SK-N-SH treated with all-trans-retinoic acid at 6 μM for 48 hours (cell line): ENCODE data around the gene ZC2HC1B.

Experiments used
- ATAC-seq: fragments of 200-7000 bp; cut with Tn5 transposase; 3 replicates; pipeline ENCODE4 v1.9.1; 2020; ENCODE audit warnings: mild to moderate bottlenecking, moderate library complexity
- ARNTL ChIP-seq: fragments of 450-650 bp; formaldehyde crosslinking; IDR thresholded peaks from 2 replicates; pipeline ENCODE4 v1.5.0; 2020; ENCODE audit warnings: low read depth, mild to moderate bottlenecking, moderate library complexity, borderline replicate concordance
- BACH2 ChIP-seq: fragments of 250-450 bp; sonication (Bioruptor Pico); IDR thresholded peaks from 2 replicates; pipeline ENCODE4 v1.9.0; 2021; ENCODE audit warnings: mild to moderate bottlenecking, borderline replicate concordance
- CREB5 ChIP-seq: fragments of 250-450 bp; sonication (Bioruptor Pico); IDR thresholded peaks from 2 replicates; pipeline ENCODE4 v1.5.1; 2020; ENCODE audit warnings: low read depth, mild to moderate bottlenecking, moderate library complexity
- CSDC2 ChIP-seq: fragments of 250-450 bp; sonication (Bioruptor Pico); IDR thresholded peaks from 2 replicates; pipeline ENCODE4 v1.5.0; 2020; ENCODE audit warnings: mild to moderate bottlenecking, moderate library complexity
- ESRRG ChIP-seq: fragments of 250-450 bp; sonication (Bioruptor Pico); IDR thresholded peaks from 2 replicates; pipeline ENCODE4 v1.6.1; 2021; ENCODE audit warnings: mild to moderate bottlenecking
- GLIS3 ChIP-seq: fragments of 250-450 bp; sonication (Bioruptor Pico); IDR thresholded peaks from 2 replicates; pipeline ENCODE4 v1.5.0; 2020; ENCODE audit warnings: mild to moderate bottlenecking, moderate library complexity
- OSR1 ChIP-seq: fragments of 250-450 bp; sonication (Bioruptor Pico); IDR thresholded peaks from 2 replicates; pipeline ENCODE4 v1.8.0; 2022; ENCODE audit warnings: moderate library complexity, mild to moderate bottlenecking, inconsistent platforms
- PATZ1 ChIP-seq: fragments of 250-450 bp; sonication (Bioruptor Pico); IDR thresholded peaks from 2 replicates; pipeline ENCODE4 v1.8.0; 2020; ENCODE audit warnings: mild to moderate bottlenecking, moderate library complexity, borderline replicate concordance
- POU6F1 ChIP-seq: fragments of 250-450 bp; sonication (Bioruptor Pico); IDR thresholded peaks from 2 replicates; pipeline ENCODE4 v1.8.0; 2021; ENCODE audit warnings: low read depth, mild to moderate bottlenecking, moderate library complexity, borderline replicate concordance
- PPARA ChIP-seq: fragments of 250-450 bp; sonication (Bioruptor Pico); IDR thresholded peaks from 2 replicates; pipeline ENCODE4 v1.5.0; 2020; ENCODE audit warnings: mild to moderate bottlenecking, borderline replicate concordance
- RARB ChIP-seq: fragments of 250-450 bp; sonication (Bioruptor Pico); IDR thresholded peaks from 2 replicates; pipeline ENCODE4 v1.8.0; 2021; ENCODE audit warnings: mild to moderate bottlenecking, moderate library complexity
- SNAI2 ChIP-seq: fragments of 250-450 bp; sonication (Bioruptor Pico); IDR thresholded peaks from 2 replicates; pipeline ENCODE4 v1.5.0; 2020; ENCODE audit warnings: mild to moderate bottlenecking, moderate library complexity
- TCF4 ChIP-seq: fragments of 250-450 bp; sonication (Bioruptor Pico); IDR thresholded peaks from 2 replicates; pipeline ENCODE4 v1.8.0; 2021; ENCODE audit warnings: mild to moderate bottlenecking, moderate library complexity, borderline replicate concordance
- TSHZ2 ChIP-seq: fragments of 250-450 bp; sonication (Bioruptor Pico); IDR thresholded peaks from 2 replicates; pipeline ENCODE4 v1.5.0; 2020; ENCODE audit warnings: mild to moderate bottlenecking, moderate library complexity
- ZC3H10 ChIP-seq: fragments of 250-450 bp; sonication (Bioruptor Pico); IDR thresholded peaks from 2 replicates; pipeline ENCODE4 v1.5.1; 2021; ENCODE audit warnings: mild to moderate bottlenecking, moderate library complexity
- ZNF565 ChIP-seq: fragments of 450-650 bp; formaldehyde crosslinking; conservative IDR thresholded peaks from 2 replicates; pipeline ENCODE4 v1.5.0; 2020; ENCODE audit warnings: low read depth, mild to moderate bottlenecking, moderate library complexity
- ZNF70 ChIP-seq: fragments of 450-650 bp; formaldehyde crosslinking; IDR thresholded peaks from 2 replicates; pipeline ENCODE4 v1.5.0; 2020; ENCODE audit warnings: mild to moderate bottlenecking, moderate library complexity
- ZNF8 ChIP-seq: fragments of 450-650 bp; formaldehyde crosslinking; IDR thresholded peaks from 2 replicates; pipeline ENCODE4 v1.5.0; 2020; ENCODE audit warnings: mild to moderate bottlenecking, moderate library complexity

Gene ZC2HC1B

GRCh38 chr6:143836150-143836549, 28.1 kb upstream of the ZC2HC1B start:
- no peak for ATAC-seq
- TF ChIP-seq ESRRG (CRISPR knock-in tag) (no peak), ZNF8 (CRISPR knock-in tag) (no peak), PPARA (CRISPR knock-in tag) (no peak), ZNF565 (no peak), TCF4 (CRISPR knock-in tag) (no peak), SNAI2 (CRISPR knock-in tag) (no peak), CREB5 (no peak), TSHZ2 (CRISPR knock-in tag) (no peak), CSDC2 (CRISPR knock-in tag) (no peak), ZNF70 (CRISPR knock-in tag) (no peak)

- TF ChIP-seq ESRRG (CRISPR knock-in tag) (no peak), PPARA (CRISPR knock-in tag) (no peak), TCF4 (CRISPR knock-in tag) (no peak), SNAI2 (CRISPR knock-in tag) (no peak), RARB (CRISPR knock-in tag) (no peak), OSR1 (CRISPR knock-in tag) (no peak), ZNF8 (CRISPR knock-in tag) (no peak), GLIS3 (no peak), ZC3H10 (CRISPR knock-in tag) (no peak), PATZ1 (CRISPR knock-in tag) (no peak), TSHZ2 (CRISPR knock-in tag) (no peak), POU6F1 (CRISPR knock-in tag) (no peak), BACH2 (CRISPR knock-in tag) (no peak), ZNF565 (no peak), CREB5 (no peak), CSDC2 (CRISPR knock-in tag) (no peak), ARNTL (CRISPR knock-in tag) (no peak)
- TF ChIP-seq, all 23 proteins: peak for 0
- no peak for ATAC-seq
These were observed 25.9 kb upstream of the ZC2HC1B start for GRCh38 chr6:143838395-143838794.
